ENCODE data around the gene G3BP2.

DNA sequence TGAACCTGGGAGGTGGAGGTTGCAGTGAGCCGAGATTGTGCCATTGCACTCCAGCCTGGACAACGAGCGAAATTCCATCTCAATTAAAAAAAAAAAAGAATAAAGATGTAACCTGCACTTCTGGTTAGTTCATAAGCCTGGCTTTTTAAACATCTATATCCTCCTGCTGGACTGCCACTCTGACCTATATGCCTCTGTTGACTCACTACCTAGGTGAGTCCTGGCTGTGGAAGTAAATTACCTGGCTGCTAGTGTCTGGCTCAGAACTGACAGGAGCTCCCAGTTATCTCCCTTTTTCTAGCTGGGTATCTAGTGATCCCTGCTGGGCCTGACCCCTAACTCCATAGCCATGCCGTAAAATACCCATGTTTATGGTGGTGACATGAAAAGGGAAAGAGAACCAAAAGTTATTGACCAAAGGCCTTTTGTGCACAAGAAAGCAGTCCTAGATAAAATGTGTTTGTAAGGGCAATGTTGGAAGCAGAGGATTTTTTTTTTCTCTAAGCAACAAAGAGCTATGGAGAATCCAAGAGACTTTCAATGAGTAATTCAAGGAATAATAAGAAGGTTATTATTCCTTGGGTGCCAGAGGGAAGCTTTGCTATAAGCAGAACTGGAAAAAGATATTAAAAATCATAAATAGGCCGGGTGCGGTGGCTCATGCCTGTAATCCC lies 10.4 kb upstream of the G3BP2 start:
- TF ChIP-seq, protein P1, sequence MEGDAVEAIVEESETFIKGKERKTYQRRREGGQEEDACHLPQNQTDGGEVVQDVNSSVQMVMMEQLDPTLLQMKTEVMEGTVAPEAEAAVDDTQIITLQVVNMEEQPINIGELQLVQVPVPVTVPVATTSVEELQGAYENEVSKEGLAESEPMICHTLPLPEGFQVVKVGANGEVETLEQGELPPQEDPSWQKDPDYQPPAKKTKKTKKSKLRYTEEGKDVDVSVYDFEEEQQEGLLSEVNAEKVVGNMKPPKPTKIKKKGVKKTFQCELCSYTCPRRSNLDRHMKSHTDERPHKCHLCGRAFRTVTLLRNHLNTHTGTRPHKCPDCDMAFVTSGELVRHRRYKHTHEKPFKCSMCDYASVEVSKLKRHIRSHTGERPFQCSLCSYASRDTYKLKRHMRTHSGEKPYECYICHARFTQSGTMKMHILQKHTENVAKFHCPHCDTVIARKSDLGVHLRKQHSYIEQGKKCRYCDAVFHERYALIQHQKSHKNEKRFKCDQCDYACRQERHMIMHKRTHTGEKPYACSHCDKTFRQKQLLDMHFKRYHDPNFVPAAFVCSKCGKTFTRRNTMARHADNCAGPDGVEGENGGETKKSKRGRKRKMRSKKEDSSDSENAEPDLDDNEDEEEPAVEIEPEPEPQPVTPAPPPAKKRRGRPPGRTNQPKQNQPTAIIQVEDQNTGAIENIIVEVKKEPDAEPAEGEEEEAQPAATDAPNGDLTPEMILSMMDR (IDR thresholded peaks at IDR 0.05) = no peak
- no peak for TF ChIP-seq POLR2A (IDR thresholded peaks at IDR 0.05)

Measured in lower leg skin (tissue), 3 donors.